Endothelial cell of umbilical vein (primary cell): ENCODE results near the gene PCDHB16. TPM values are rescaled to one million over a fixed set of nuclear protein-coding genes. Genes with fewer than 3 reads are reported as not detected.

Experiments used
- BruUV-seq: library from RNA; stranded (reverse); fragments of 400-500 nt; replicated peaks from 2 replicates; lab custom pipeline; 2021; lab: Mats Ljungman, UMichigan
- CTCF ChIA-PET: fragments of 300-600, 350-600 bp; sonication (Branson Sonifier 250); formaldehyde crosslinking; loops from one replicate; lab custom pipeline; 2021; ENCODE audit warnings: antibody characterized with exemption, inconsistent platforms; lab: Charles Lee
- POLR2A ChIA-PET: fragments of 300-600, 350-600 bp; sonication (Branson Sonifier 250); formaldehyde crosslinking; loops from one replicate; lab custom pipeline; 2021; ENCODE audit warnings: antibody characterized with exemption, inconsistent platforms; lab: Charles Lee
- DNase-seq: peaks from one replicate; pipeline ENCODE4 v3.0.0-alpha.2; 2011; ENCODE audit warnings: low read depth, low spot score
- FAIRE-seq: peaks from 2 replicates; lab custom pipeline; 2011; peaks lifted over from hg19 to GRCh38; lab: Jason Lieb, UNC
- H2AFZ ChIP-seq: 2 replicates; pipeline ENCODE4 v1.6.0; 2012; ENCODE audit warnings: low read depth, low read length, control low read depth, inconsistent platforms
- H3K27ac ChIP-seq: 2 replicates; pipeline ENCODE4 v1.5.1; 2011; ENCODE audit warnings: low read depth, mild to moderate bottlenecking, control low read depth, low read length, moderate library complexity; ENCODE audit not compliant: insufficient read depth
- H3K27me3 ChIP-seq, 2 experiments: 2 replicates each; pipeline versions ENCODE4 v1.6.0 to v1.6.1; 2011; ENCODE audit warnings: low read length in 2 of 2, mixed read lengths in 1 of 2; ENCODE audit not compliant: control insufficient read depth in 2 of 2, insufficient read depth in 2 of 2
- H3K36me3 ChIP-seq, 2 experiments: 2 replicates in 1 of 2; 3 replicates in 1 of 2; pipeline ENCODE4 v1.5.1; 2011; ENCODE audit warnings: low read length in 2 of 2, mild to moderate bottlenecking in 1 of 2, moderate library complexity in 1 of 2; ENCODE audit not compliant: control insufficient read depth in 2 of 2, insufficient read depth in 2 of 2; ENCODE audit errors: extremely low read depth in 1 of 2
- H3K4me1 ChIP-seq: 3 replicates; pipeline ENCODE4 v1.5.1; 2011; ENCODE audit warnings: mild to moderate bottlenecking, low read length; ENCODE audit not compliant: control insufficient read depth, insufficient read depth; ENCODE audit errors: extremely low read depth
- H3K4me2 ChIP-seq: 2 replicates; pipeline ENCODE4 v1.6.1; 2011; ENCODE audit warnings: low read length, control low read depth, mixed read lengths; ENCODE audit not compliant: insufficient read depth
- H3K4me3 ChIP-seq, 3 experiments: fragments of 200-600 bp in 1 of 3; sonication (generic), shearing (Covaris generic) in 1 of 3; replicated peaks in 1 of 3; 2 replicates each; pipeline ENCODE4 v1.5.1; 2011 to 2016; ENCODE audit warnings: control low read depth in 3 of 3, low read length in 3 of 3, mild to moderate bottlenecking in 2 of 3, inconsistent platforms in 1 of 3, low read depth in 1 of 3, moderate library complexity in 1 of 3; ENCODE audit not compliant: insufficient read depth in 1 of 3
- H3K79me2 ChIP-seq: 2 replicates; pipeline ENCODE4 v1.6.0; 2012; ENCODE audit warnings: low read length, inconsistent platforms; ENCODE audit not compliant: control insufficient read depth, insufficient read depth
- H3K9ac ChIP-seq: replicated peaks from 2 replicates; pipeline ENCODE3; 2011; ENCODE audit warnings: low read length, control low read depth; ENCODE audit not compliant: insufficient read depth; ENCODE audit errors: extremely low read depth
- H3K9me1 ChIP-seq: replicated peaks from 3 replicates; pipeline ENCODE4 v1.6.0; 2011; ENCODE audit warnings: mild to moderate bottlenecking, low read length; ENCODE audit not compliant: control insufficient read depth, insufficient read depth; ENCODE audit errors: extremely low read depth
- H3K9me3 ChIP-seq: replicated peaks from 2 replicates; pipeline ENCODE4 v1.5.1; 2012; ENCODE audit warnings: low read length, inconsistent platforms; ENCODE audit not compliant: control insufficient read depth, insufficient read depth
- H4K20me1 ChIP-seq: replicated peaks from 2 replicates; pipeline ENCODE3; 2011; ENCODE audit warnings: mild to moderate bottlenecking, low read length; ENCODE audit not compliant: control insufficient read depth, insufficient read depth; ENCODE audit errors: extremely low read depth
- CTCF ChIP-seq, 2 donors: IDR thresholded peaks; 1 replicate in 1 of 2; 2 replicates in 1 of 2; pipeline ENCODE4 v1.5.1; 2011; ENCODE audit warnings: low read length in 2 of 2, mild to moderate bottlenecking in 2 of 2, moderate library complexity in 2 of 2, control low read depth in 1 of 2, inconsistent platforms in 1 of 2, low read depth in 1 of 2; ENCODE audit not compliant: insufficient read depth in 1 of 2; ENCODE audit errors: extremely low read depth in 1 of 2
- EZH2 ChIP-seq: IDR thresholded peaks from 2 replicates; pipeline ENCODE4 v1.6.1; 2012; ENCODE audit warnings: borderline replicate concordance, low read depth, mild to moderate bottlenecking, moderate library complexity, low read length, inconsistent platforms; ENCODE audit not compliant: severe bottlenecking
- FOS ChIP-seq: IDR thresholded peaks from 2 replicates; pipeline ENCODE4 v1.6.1; 2011; ENCODE audit warnings: mild to moderate bottlenecking, low read length, moderate library complexity, borderline replicate concordance; ENCODE audit not compliant: insufficient read depth
- GATA2 ChIP-seq: IDR thresholded peaks from 2 replicates; pipeline ENCODE4 v1.7.0; 2011; ENCODE audit warnings: low read depth, mild to moderate bottlenecking, moderate library complexity, mixed read lengths, low read length; ENCODE audit not compliant: insufficient read length, insufficient read depth
- JUN ChIP-seq: IDR thresholded peaks from 2 replicates; pipeline ENCODE4 v1.6.1; 2011; ENCODE audit warnings: borderline replicate concordance, low read depth; ENCODE audit not compliant: insufficient read length, insufficient read depth
- MAX ChIP-seq: IDR thresholded peaks from 2 replicates; pipeline ENCODE4 v1.6.1; 2011; ENCODE audit not compliant: insufficient read depth, insufficient read length
- MYC ChIP-seq: IDR thresholded peaks from one replicate; pipeline ENCODE4 v1.6.1; 2011; ENCODE audit warnings: mild to moderate bottlenecking, low read depth, low read length
- POLR2A ChIP-seq: IDR thresholded peaks from 2 replicates; pipeline ENCODE4 v1.6.1; 2012; ENCODE audit warnings: low read depth, mild to moderate bottlenecking, control low read depth, low read length
- POLR2AphosphoS5 ChIP-seq: IDR thresholded peaks from 2 replicates; pipeline ENCODE4 v1.6.1; 2012; ENCODE audit warnings: low read depth, mild to moderate bottlenecking, control low read depth, low read length, moderate library complexity; ENCODE audit not compliant: insufficient read depth
- dilution Hi-C: fragments of 300-500 bp; cut with MboI; formaldehyde crosslinking; loops from one replicate; pipeline ENCODE4 v1.15.0; 2019; ENCODE audit warnings: low sequenced_read_pairs; ENCODE audit not compliant: extremely low pct_ligation_motif_present
- intact Hi-C: fragments of 100-400 bp; cut with micrococcal nuclease; formaldehyde crosslinking; loops from one replicate; pipeline ENCODE4 v1.10.0; 2022
- polyA plus RNA-seq, 4 experiments: library from polyadenylated mRNA; depleted of rRNA in 3 of 4; stranded (reverse) in 3 of 4; unstranded in 1 of 4; fragments of >200 nt; gene quantifications; 2 replicates each; pipeline versions ENCODE4 v1.2.1 to v1.2.3, GENCODE V29; 2011 to 2012; ENCODE audit warnings: missing spikeins in 1 of 4
- total RNA-seq: library from RNA; stranded (reverse); gene quantifications from 2 replicates; pipeline ENCODE4 v1.2.3, GENCODE V29; 2021

Gene PCDHB16
- total and polyA plus RNA-seq, 2 donors (not counting 3 experiments of a cell fraction or from before 2014, with no cell fraction given): 0.18 to 0.22 TPM

- FAIRE-seq (no peak), DNase-seq (no peak)
- H3K9me3 ChIP-seq: no peaks in the 10 kb centered on the region
- no peaks in the 10 kb centered on the region for H3K79me2 ChIP-seq
- no peaks in the 10 kb centered on the region for H3K27me3 ChIP-seq
- H2AFZ ChIP-seq: no peak overlapping the region
- no peaks in the 10 kb centered on the region for H3K4me1 ChIP-seq
- no peak overlapping the region for H3K4me3 ChIP-seq
- no peak overlapping the region for H3K27ac ChIP-seq
- BruUV-seq: no TSS peak
- dilution Hi-C loops: no loop called here
- no peaks in the 10 kb centered on the region for H3K36me3 ChIP-seq
- H3K9me1 ChIP-seq: no peaks in the 10 kb centered on the region
- ChIA-PET CTCF (no interaction called here), POLR2A (no interaction called here)
- no peaks in the 10 kb centered on the region for H4K20me1 ChIP-seq
- H3K4me2 ChIP-seq: no peak overlapping the region
- intact Hi-C loops: no loop called here
- TF ChIP-seq CTCF (IDR thresholded peaks at IDR 0.05; ENCODE audit: extremely low read depth in 1 of 2, insufficient read depth in 1 of 2, low read depth in 1 of 2, low read length in 2 of 2) (no peak), MAX (no peak), GATA2 (no peak), MYC (no peak), POLR2A (no peak), EZH2 (no peak), FOS (no peak), POLR2AphosphoS5 (no peak), JUN (no peak)
- no peak overlapping the region for H3K9ac ChIP-seq
Observed at GRCh38 chr5:141150224-141150992, 31.8 kb upstream of the PCDHB16 start.
